Liver (tissue), 3 donors: ENCODE results near the gene RAB4A.

Experiments
- CTCF ChIP-seq: fragments of 150-350 bp; IDR thresholded peaks from 2 replicates; pipeline ENCODE4 v1.5.1; 2017; ENCODE audit warnings: improper control_type of control experiment, low read depth, low read length; ENCODE audit not compliant: missing input control
- EGR1 ChIP-seq, 2 donors: IDR thresholded peaks; 2 replicates each; pipeline ENCODE4 v1.6.1; 2016 to 2018; ENCODE audit warnings: antibody characterized with exemption in 2 of 2, low read depth in 2 of 2
- JUND ChIP-seq, 2 donors: IDR thresholded peaks; 2 replicates each; pipeline ENCODE4 v1.6.1; 2016; ENCODE audit warnings: antibody characterized with exemption in 2 of 2
- donor health status: healthy.
- donor health status: healthy.

DNA sequence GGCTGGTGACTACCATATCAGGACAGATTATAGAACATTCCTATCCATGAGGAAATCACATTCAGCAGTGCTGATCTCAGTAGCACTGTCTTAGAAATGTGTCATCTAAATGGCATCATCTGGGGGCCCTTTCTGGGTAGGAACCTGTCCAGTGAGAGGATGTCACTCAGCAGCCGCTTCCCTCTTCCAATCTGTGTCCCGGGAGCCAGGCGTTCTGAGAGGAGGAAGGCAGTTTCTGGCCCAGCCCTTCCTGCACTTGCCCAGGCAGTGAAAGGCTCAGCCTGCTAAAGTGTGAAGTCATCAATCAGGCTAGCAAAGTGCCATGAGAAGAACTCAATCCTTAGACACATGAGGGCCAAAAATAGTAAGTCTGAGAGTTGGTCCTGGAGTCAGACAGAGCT, 25.6 kb downstream of the RAB4A start:
- TF ChIP-seq CTCF (no peak), JUND (IDR thresholded peaks at IDR 0.05) (no peak), EGR1 (IDR thresholded peaks at IDR 0.05; ENCODE audit: low read depth in 2 of 2) (no peak)
